CD14-positive monocyte (primary cell): ENCODE data around the gene ZNF738. TPM values are rescaled to one million over a fixed set of nuclear protein-coding genes. Genes with fewer than 3 reads are reported as not detected.

Experiments
- DNase-seq, 3 donors: peaks; one replicate each; pipeline ENCODE4 v3.0.0-alpha.2; 2011 to 2022
- H2AFZ ChIP-seq: 2 replicates; pipeline ENCODE4 v1.6.0; 2012; ENCODE audit warnings: mild to moderate bottlenecking, low read depth, low read length, inconsistent platforms; ENCODE audit not compliant: insufficient read depth, poor library complexity, severe bottlenecking
- H3K27ac ChIP-seq, 2 donors: 1 replicate in 1 of 2; 2 replicates in 1 of 2; pipeline ENCODE4 v1.5.1; 2012 to 2013; ENCODE audit warnings: low read length in 2 of 2, control low read depth in 1 of 2, inconsistent platforms in 1 of 2, low read depth in 1 of 2, mild to moderate bottlenecking in 1 of 2
- H3K27me3 ChIP-seq, 2 donors: one replicate each; pipeline versions ENCODE4 v1.6.0 to v1.6.1; 2011 to 2013; ENCODE audit warnings: low read length in 2 of 2; ENCODE audit not compliant: control insufficient read depth in 2 of 2, insufficient read depth in 2 of 2
- H3K36me3 ChIP-seq, 2 donors: replicated peaks in 1 of 2; 1 replicate in 1 of 2; 2 replicates in 1 of 2; pipeline versions ENCODE4 v1.5.1 to v1.6.1; 2012 to 2013; ENCODE audit warnings: low read length in 2 of 2, control low read depth in 1 of 2, inconsistent platforms in 1 of 2, mild to moderate bottlenecking in 1 of 2; ENCODE audit not compliant: insufficient read depth in 2 of 2, control insufficient read depth in 1 of 2
- H3K4me1 ChIP-seq, 2 donors: 1 replicate in 1 of 2; 2 replicates in 1 of 2; pipeline versions ENCODE4 v1.5.1 to v1.6.1; 2012 to 2013; ENCODE audit warnings: low read length in 2 of 2, control low read depth in 1 of 2, inconsistent platforms in 1 of 2, mild to moderate bottlenecking in 1 of 2, moderate library complexity in 1 of 2; ENCODE audit not compliant: insufficient read depth in 2 of 2, control insufficient read depth in 1 of 2
- H3K4me2 ChIP-seq: replicated peaks from 2 replicates; pipeline ENCODE3; 2012; ENCODE audit warnings: low read length, moderate library complexity, mild to moderate bottlenecking; ENCODE audit not compliant: poor library complexity, severe bottlenecking; ENCODE audit errors: extremely low read depth
- H3K4me3 ChIP-seq, 3 experiments: fragments of 200-600 bp in 1 of 3; sonication (generic) in 1 of 3; replicated peaks in 1 of 3; 1 replicate in 2 of 3; 2 replicates in 1 of 3; pipeline ENCODE4 v1.5.1; 2011 to 2013; ENCODE audit warnings: low read length in 3 of 3, mild to moderate bottlenecking in 3 of 3, control low read depth in 2 of 3, low read depth in 2 of 3, inconsistent platforms in 1 of 3, moderate library complexity in 1 of 3
- H3K79me2 ChIP-seq: 2 replicates; pipeline ENCODE4 v1.6.0; 2012; ENCODE audit warnings: mild to moderate bottlenecking, control low read depth, inconsistent platforms, low read length, moderate library complexity; ENCODE audit not compliant: insufficient read depth
- H3K9ac ChIP-seq: 2 replicates; pipeline ENCODE4 v1.6.0; 2017; ENCODE audit warnings: low read length, mild to moderate bottlenecking; ENCODE audit not compliant: insufficient read depth, poor library complexity, severe bottlenecking
- H3K9me3 ChIP-seq, 2 donors: replicated peaks in 1 of 2; 1 replicate in 1 of 2; 2 replicates in 1 of 2; pipeline versions ENCODE4 v1.5.1 to v1.6.1; 2012 to 2013; ENCODE audit warnings: low read length in 2 of 2, control low read depth in 1 of 2; ENCODE audit not compliant: control insufficient read depth in 1 of 2, insufficient read depth in 1 of 2
- H4K20me1 ChIP-seq: 2 replicates; pipeline ENCODE4 v1.6.0; 2012; ENCODE audit warnings: mild to moderate bottlenecking, low read length, control low read depth, moderate library complexity; ENCODE audit not compliant: insufficient read depth
- H3K27ac Mint-ChIP-seq, 7 donors: one replicate each; pipeline ENCODE4 v1.8.0; 2020; ENCODE audit warnings: mild to moderate bottlenecking in 7 of 7, mixed read lengths in 7 of 7, moderate library complexity in 6 of 7, inconsistent platforms in 2 of 7
- H3K27me3 Mint-ChIP-seq, 3 donors: one replicate each; pipeline ENCODE4 v1.8.0; 2021 to 2022; ENCODE audit warnings: low read depth in 3 of 3, mild to moderate bottlenecking in 3 of 3, mixed read lengths in 3 of 3, moderate library complexity in 3 of 3, inconsistent platforms in 1 of 3
- H3K36me3 Mint-ChIP-seq, 2 donors: one replicate each; pipeline ENCODE4 v1.8.0; 2020; ENCODE audit warnings: mixed read lengths in 2 of 2, inconsistent platforms in 1 of 2, mild to moderate bottlenecking in 1 of 2
- H3K4me1 Mint-ChIP-seq: one replicate; pipeline ENCODE4 v1.8.0; 2020; ENCODE audit warnings: mild to moderate bottlenecking, mixed read lengths
- H3K4me3 Mint-ChIP-seq, 2 donors: one replicate each; pipeline ENCODE4 v1.8.0; 2020; ENCODE audit warnings: mild to moderate bottlenecking in 2 of 2, mixed read lengths in 2 of 2, moderate library complexity in 1 of 2
- H3K9me3 Mint-ChIP-seq, 7 donors: one replicate each; pipeline ENCODE4 v1.8.0; 2020 to 2022; ENCODE audit warnings: mixed read lengths in 7 of 7, mild to moderate bottlenecking in 6 of 7, moderate library complexity in 6 of 7, inconsistent platforms in 2 of 7
- CTCF ChIP-seq: fragments of 200-600 bp; IDR thresholded peaks from one replicate; pipeline ENCODE4 v1.8.0; 2022; ENCODE audit warnings: antibody characterized with exemption, mild to moderate bottlenecking
- WGBS: methylation state at CpG from one replicate; pipeline ENCODE4 v1.1.5; 2013; ENCODE audit warnings: missing lambda C conversion rate; ENCODE audit not compliant: insufficient coverage; 5-methylcytosine and 5-hydroxymethylcytosine counted together
- intact Hi-C, 2 donors: fragments of 100-400 bp; cut with micrococcal nuclease; formaldehyde crosslinking; loops; one replicate each; pipeline versions ENCODE4 v1.15.0 to v1.15.1; 2023
- polyA plus RNA-seq, 3 donors: library from polyadenylated mRNA; depleted of rRNA in 1 of 3; unstranded in 2 of 3; stranded (reverse) in 1 of 3; fragments of 300-500 nt in 2 of 3; fragments of >200 nt in 1 of 3; fragmentation: Illumina TruSeq in 2 of 3; gene quantifications; 1 replicate in 2 of 3; 2 replicates in 1 of 3; pipeline ENCODE4 v1.2.3, GENCODE V29; 2012 to 2021

The ZNF738 gene
- polyA plus RNA-seq, 3 donors, result 3.5 to 5.0 (median 4.0) TPM

GRCh38 chr19:21321134-21321533 is 37.7 kb upstream of the ZNF738 start:
- TF ChIP-seq CTCF, result no peak
- H3K27ac ChIP-seq, result peak overlapping the region in 1 of 2 donors; percentile 36
- Mint-ChIP-seq H3K4me3 (no peak overlapping the region), H3K4me1 (peaks cover 21% of the 10 kb centered on the region), H3K9me3 (peaks cover 30 to 85% (median 71%) of the 10 kb centered on the region in 7 donors), H3K27ac (peak overlapping the region in 3 of 7 donors; percentile 57 to 61 (median 60)), H3K36me3 (peaks cover 47 to 82% of the 10 kb centered on the region in 2 donors), H3K27me3 (peaks cover 0 to 2% (median 1%) of the 10 kb centered on the region in 3 donors)
- no peak overlapping the region for H3K4me2 ChIP-seq
- H3K79me2 ChIP-seq, result peaks cover 94% of the 10 kb centered on the region
- H3K4me1 ChIP-seq, result peaks cover 0 to 2% of the 10 kb centered on the region in 2 donors
- intact Hi-C loops, result no loop called here
- no peaks in the 10 kb centered on the region for H3K27me3 ChIP-seq
- H2AFZ ChIP-seq, result no peak overlapping the region
- DNase-seq, result peak in 1 of 3 donors; percentile 5
- H3K36me3 ChIP-seq, result peaks cover 4 to 75% of the 10 kb centered on the region in 2 donors
- H3K4me3 ChIP-seq, result no peak overlapping the region
- 100% methylated on average over 2 of the region's 4 CpGs for WGBS
- H3K9me3 ChIP-seq, result peaks cover 53 to 55% of the 10 kb centered on the region in 2 donors
- H3K9ac ChIP-seq, result no peak overlapping the region
- no peaks in the 10 kb centered on the region for H4K20me1 ChIP-seq

- H3K4me1 ChIP-seq, result no peaks in the 10 kb centered on the region
- 100% methylated on average over 3 of the region's 4 CpGs for WGBS
- H3K36me3 ChIP-seq, result peaks cover 6 to 81% of the 10 kb centered on the region in 2 donors
- no peaks in the 10 kb centered on the region for H4K20me1 ChIP-seq
- intact Hi-C loops, result no loop called here
- Mint-ChIP-seq H3K4me3 (no peak overlapping the region), H3K4me1 (peaks cover 21% of the 10 kb centered on the region), H3K9me3 (peaks cover 34 to 83% (median 71%) of the 10 kb centered on the region in 7 donors), H3K27ac (peak overlapping the region in 1 of 7 donors; percentile 46), H3K36me3 (peaks cover 53 to 83% of the 10 kb centered on the region in 2 donors), H3K27me3 (peaks cover 0 to 2% (median 1%) of the 10 kb centered on the region in 3 donors)
- no peaks in the 10 kb centered on the region for H3K27me3 ChIP-seq
- no peak overlapping the region for H3K27ac ChIP-seq
- no peak for TF ChIP-seq CTCF
- no peak for DNase-seq
- H2AFZ ChIP-seq, result no peak overlapping the region
- H3K4me2 ChIP-seq, result no peak overlapping the region
- peaks cover 49 to 58% of the 10 kb centered on the region in 2 donors for H3K9me3 ChIP-seq
- peaks cover 97% of the 10 kb centered on the region for H3K79me2 ChIP-seq
- no peak overlapping the region for H3K9ac ChIP-seq
- no peak overlapping the region for H3K4me3 ChIP-seq
These were observed 36.8 kb upstream of the ZNF738 start for GRCh38 chr19:21321996-21322395.
